GM10248 (cell line): ENCODE results near the gene FAM181B.

Source experiments
- CTCF ChIA-PET: fragments of 300-600 bp; sonication (Branson Sonifier 250); formaldehyde crosslinking; extraction: SDS; loops from one replicate; lab custom pipeline; 2021; ENCODE audit warnings: antibody characterized with exemption; lab: Yijun Ruan, JAX
- POLR2A ChIA-PET: fragments of 350-650 bp; sonication (Branson Sonifier 250); formaldehyde crosslinking; extraction: SDS; loops from one replicate; lab custom pipeline; 2020; ENCODE audit warnings: antibody characterized with exemption; lab: Yijun Ruan, JAX
- DNase-seq: peaks from one replicate; pipeline ENCODE4 v3.0.0; 2012; ENCODE audit errors: extremely low spot score
- TF ChIP-seq, protein P1 (sequence below): IDR thresholded peaks from 2 replicates; pipeline ENCODE4 v1.5.1; 2012; ENCODE audit warnings: mild to moderate bottlenecking, low read depth; ENCODE audit errors: extremely low read depth, missing control alignments, control extremely low read depth

The FAM181B gene

GRCh38 chr11:82680252-82680651 lies 53.4 kb downstream of the FAM181B start:
- TF ChIP-seq, protein P1, sequence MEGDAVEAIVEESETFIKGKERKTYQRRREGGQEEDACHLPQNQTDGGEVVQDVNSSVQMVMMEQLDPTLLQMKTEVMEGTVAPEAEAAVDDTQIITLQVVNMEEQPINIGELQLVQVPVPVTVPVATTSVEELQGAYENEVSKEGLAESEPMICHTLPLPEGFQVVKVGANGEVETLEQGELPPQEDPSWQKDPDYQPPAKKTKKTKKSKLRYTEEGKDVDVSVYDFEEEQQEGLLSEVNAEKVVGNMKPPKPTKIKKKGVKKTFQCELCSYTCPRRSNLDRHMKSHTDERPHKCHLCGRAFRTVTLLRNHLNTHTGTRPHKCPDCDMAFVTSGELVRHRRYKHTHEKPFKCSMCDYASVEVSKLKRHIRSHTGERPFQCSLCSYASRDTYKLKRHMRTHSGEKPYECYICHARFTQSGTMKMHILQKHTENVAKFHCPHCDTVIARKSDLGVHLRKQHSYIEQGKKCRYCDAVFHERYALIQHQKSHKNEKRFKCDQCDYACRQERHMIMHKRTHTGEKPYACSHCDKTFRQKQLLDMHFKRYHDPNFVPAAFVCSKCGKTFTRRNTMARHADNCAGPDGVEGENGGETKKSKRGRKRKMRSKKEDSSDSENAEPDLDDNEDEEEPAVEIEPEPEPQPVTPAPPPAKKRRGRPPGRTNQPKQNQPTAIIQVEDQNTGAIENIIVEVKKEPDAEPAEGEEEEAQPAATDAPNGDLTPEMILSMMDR: no peak
- no peak for DNase-seq
- CTCF ChIA-PET: interaction anchor here (0.7 to 2.4 kb wide), 5 partner anchors 9 to 187 kb away, joined by 3 to 16 read pairs (median 5); no protein-coding TSS in a partner anchor
- POLR2A ChIA-PET: no interaction called here
